TTC549 (cell line): ENCODE results near the gene TPM1.
"Not testable (repeated sequence)": the region's sequence is repeated elsewhere in the genome, so short reads cannot be mapped to it uniquely, and the experiment has no call there.

Experiments
- FAIRE-seq: peaks from 2 replicates; lab custom pipeline; 2012; peaks lifted over from hg19 to GRCh38; lab: Jason Lieb, UNC

Gene TPM1

DNA sequence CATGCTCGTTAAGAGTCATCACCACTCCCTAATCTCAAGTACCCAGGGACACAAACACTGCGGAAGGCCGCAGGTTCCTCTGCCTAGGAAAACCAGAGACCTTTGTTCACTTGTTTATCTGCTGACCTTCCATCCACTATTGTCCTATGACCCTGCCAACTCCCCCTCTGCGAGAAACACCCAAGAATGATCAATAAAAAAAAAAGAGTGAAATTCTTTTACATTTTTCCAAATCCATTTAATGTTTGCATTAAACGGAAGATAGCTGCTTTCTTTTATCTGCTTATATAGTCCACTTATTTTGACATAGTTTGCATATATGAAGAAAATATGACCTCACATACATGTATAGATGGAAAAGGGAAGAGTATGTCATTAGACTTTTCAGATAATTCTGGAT is 57.0 kb downstream of the TPM1 start:
- not testable (repeated sequence) for FAIRE-seq

DNA sequence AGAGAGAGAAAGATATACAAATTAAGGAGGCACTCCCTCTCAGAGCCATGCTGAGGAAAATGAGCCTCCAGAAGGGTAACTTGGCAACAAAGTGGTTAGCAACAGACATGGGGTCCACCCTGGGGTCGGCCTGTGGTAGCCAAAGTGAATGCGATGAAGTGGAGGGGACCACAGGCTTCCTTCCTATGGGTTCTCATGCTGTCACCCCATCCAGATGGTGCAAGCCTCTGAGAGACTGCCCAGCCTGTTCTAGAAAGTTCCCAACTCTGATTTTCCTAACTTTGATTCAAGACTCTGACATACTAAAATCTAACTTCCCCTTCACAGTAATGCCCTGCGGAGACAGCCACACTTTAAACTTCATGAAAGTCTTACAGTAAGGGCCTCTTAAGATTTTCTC is 60.9 kb downstream of the TPM1 start:
- no peak for FAIRE-seq

DNA sequence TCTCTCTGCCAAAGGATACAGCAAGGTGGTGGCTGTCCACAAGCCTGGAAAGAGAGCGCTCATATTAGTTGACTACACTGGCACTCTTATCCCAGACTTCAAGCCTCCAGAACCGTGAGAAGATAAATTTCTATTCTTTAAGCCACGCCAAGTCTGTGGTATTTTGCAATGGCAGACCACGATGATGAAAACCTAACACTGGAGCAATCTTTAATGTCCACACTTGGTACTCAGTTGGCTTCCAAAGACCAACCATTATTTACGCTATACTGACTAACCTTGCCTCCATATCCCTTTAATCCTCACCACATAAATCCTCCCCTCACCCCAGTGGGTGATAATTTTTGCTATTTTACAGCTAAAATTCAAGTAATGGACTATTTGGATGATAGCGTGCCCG is 62.2 kb downstream of the TPM1 start:
- FAIRE-seq = no peak

DNA sequence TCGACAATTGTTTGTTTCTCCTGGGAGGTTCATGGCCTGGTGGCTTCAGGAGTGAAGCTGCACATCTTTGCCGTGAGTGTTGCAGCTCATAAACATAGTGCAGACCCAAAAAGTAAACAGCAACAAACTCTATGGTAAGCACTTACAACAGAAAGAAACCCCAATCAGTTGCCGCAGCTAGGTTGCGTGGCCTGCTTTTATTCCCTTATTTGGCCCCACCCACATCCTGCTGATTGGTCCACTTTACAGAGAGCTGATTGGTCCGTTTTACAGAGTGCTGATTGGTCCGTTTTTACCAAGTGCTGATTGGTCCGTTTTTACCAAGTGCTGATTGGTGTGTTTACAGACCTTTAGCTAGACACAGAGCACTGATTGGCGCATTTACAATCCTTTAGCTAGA is 62.8 kb downstream of the TPM1 start:
- FAIRE-seq = not testable (repeated sequence)

DNA sequence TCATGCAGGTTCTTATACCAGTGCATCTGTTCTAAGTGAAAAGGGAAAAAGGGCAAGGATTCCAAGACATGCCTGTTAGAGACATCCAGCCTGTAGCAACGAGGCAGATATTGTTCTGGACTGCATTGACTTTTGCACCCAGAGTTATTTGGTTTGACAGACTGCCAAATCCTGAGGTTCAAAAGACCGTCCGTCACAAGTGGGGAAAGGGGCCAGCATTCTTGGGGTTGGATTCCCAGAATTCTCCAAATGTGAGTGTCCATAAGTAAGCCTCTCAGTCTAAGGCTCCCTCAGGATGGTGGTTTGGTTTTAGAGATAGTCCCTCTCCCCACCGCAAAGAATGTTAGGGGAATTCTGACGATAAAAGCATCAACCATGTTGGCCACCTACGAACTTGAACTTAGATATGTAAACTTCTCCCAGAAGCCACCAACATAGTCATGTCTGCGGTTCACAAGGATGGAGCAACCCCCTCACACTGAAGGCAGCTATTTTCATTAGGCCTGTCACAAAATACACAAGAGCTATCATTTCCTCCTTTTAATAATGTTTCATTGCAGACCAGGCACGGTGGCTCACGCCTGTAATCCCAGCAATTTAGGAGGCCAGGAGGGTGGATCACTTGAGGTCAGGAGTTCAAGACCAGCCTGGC is 65.5 kb downstream of the TPM1 start:
- no peak for FAIRE-seq

DNA sequence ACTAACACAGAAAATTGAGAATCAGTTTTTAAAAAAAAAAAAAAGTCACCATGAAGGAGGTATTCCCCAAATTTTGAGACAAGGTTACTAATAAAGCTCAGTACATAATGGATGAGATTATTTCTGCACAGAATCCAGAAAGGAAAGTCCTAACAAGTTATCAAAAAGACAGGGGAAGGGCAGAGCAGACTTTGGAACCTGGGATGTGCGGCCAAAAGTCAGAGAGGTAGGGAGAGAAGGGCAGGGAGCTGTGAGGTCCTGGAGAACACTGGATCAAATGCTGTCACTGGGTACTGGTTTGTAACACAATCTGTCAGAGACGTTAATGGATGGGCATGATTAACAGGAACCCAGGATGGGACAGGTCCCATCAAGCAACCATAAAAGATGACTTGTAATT is 67.0 kb downstream of the TPM1 start:
- FAIRE-seq = no peak

DNA sequence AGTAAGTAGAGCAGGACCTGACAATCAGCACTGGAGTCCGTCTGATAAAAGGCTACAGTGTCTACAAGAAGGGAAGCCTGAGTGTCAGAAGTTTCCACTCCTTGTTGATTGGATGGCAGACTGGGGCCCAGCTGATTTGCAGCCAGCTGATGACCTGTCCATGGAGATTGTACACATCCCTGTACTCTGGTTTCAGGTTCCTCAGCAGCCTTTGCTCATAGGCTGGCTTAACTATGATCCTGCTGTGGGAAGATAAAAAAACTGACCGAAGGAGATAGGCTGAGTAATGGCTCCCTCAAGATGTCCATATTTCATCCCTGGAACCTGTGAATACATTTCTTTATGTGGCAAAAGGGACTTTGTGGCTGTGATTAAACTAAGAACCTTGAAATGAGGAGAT is 67.4 kb downstream of the TPM1 start:
- no peak for FAIRE-seq

DNA sequence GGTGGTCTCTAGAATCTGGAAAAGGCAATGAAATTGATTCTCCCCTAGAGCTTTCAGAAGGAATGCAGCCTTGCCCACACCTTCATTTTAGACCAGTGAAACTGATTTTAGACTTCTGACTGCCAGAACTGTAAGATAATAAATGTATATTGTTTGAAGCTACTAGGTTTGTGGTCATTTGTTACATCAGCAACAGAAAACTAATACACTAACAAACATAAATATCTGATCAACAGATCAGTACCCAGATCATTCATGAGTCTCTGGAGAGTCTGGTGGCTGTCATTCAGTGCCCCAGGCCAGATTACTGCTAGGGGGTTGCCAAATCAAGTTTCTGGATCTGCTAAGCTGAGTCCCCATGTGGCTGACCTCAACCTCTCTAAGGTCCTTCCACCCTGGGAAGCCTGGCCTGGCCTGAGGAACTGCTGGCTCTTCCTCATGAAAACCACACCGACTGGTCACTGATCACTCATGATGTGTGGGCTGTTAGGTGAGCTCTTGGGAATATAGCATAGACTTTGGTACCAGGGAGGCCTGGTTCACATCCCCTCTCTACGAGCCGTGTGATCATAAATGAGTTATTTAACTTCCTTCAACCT is 68.0 kb downstream of the TPM1 start:
- no peak for FAIRE-seq

DNA sequence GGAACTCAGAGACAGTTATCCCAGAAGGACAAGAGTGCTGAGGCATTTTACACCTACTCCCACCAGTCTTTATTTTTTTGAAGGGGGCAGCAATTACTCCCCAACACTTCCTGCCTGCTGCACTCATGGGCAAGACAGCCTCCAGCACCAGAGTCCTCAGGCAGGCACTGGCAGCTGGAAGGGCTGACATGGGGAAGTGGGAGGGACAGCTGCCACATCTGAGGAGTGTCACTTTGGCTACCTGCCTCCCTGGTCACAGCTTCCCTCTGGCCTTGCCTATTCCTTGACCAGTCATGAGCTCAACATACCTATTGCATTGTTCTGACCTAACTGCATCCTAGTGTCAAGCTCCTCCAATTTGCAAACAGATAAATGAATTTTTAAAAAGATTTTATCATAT is 68.9 kb downstream of the TPM1 start:
- no peak for FAIRE-seq

DNA sequence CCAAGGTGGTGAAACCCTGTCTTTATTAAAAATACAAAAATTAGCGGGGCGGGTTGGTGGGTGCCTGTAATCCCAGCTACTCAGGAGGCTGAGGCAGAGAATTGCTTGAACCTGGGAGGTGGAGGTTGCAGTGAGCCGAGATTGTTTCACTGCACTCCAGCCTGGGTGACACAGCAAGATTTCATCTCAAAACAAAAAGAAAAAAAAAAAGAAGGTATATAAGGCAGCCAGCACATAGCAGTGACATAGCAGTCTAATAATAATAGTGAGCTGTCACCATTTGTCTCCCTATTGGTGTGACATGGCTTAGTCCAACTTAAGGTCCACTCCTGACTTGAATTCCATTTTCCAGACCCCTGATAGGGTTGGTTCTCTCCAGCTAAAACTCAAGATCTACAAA is 70.3 kb downstream of the TPM1 start:
- FAIRE-seq = no peak

DNA sequence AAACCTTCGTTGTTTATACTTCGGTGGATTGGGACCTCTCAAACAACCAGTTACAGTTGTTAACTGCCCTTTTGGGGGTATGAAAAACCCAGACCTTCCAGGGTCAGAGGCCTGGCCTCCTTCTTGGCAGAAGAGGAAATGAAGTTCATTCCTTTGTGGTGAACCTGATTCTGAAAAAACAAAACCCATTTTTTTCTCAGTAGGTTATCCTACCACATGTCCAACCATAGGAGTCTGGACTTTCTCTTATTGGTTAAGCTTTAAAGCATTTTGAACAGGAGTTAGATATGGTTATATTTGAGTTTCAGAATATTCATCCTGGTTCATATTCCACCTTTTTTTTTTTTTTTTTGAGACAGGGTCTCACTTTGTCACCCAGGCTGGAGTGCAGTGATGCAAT is 71.9 kb downstream of the TPM1 start:
- no peak for FAIRE-seq
